ENCODE data around the gene PDPN. TPM values are rescaled to one million over a fixed set of nuclear protein-coding genes. Genes with fewer than 3 reads are reported as not detected.

Gene PDPN
- polyA plus RNA-seq (2012; ENCODE audit: missing spikeins), result not detected

- TF ChIP-seq POLR2AphosphoS5 (IDR thresholded peaks at IDR 0.05; ENCODE audit: low read depth, low read length), result no peak
- TF ChIP-seq TAF1 (IDR thresholded peaks at IDR 0.05; ENCODE audit: borderline replicate concordance, low read depth, low read length), result no peak
- TF ChIP-seq POLR2A (IDR thresholded peaks at IDR 0.05; ENCODE audit: low read depth, low read length), result no peak
- no peak for FAIRE-seq
- DNase-seq (ENCODE audit: insufficient read length), result no peak
Measured at GRCh38 chr1:13583595-13583965, at the start of gene PDPN. PDPN (plus strand) TSS chr1:13583832; CDS start chr1:13584034, 202 bp downstream.

GRCh38 chr1:13535227-13535626 is 48.4 kb upstream of the PDPN start:
- TF ChIP-seq POLR2AphosphoS5 (IDR thresholded peaks at IDR 0.05; ENCODE audit: low read depth, low read length) (no peak), POLR2A (IDR thresholded peaks at IDR 0.05; ENCODE audit: low read depth, low read length) (no peak), TAF1 (IDR thresholded peaks at IDR 0.05; ENCODE audit: borderline replicate concordance, low read depth, low read length) (no peak)
- no peak for FAIRE-seq
- no peak for DNase-seq (ENCODE audit: insufficient read length)

- FAIRE-seq (no peak), DNase-seq (ENCODE audit: insufficient read length) (no peak)
- TF ChIP-seq POLR2AphosphoS5 (IDR thresholded peaks at IDR 0.05; ENCODE audit: low read depth, low read length), result no peak
- no peak for TF ChIP-seq POLR2A (IDR thresholded peaks at IDR 0.05; ENCODE audit: low read depth, low read length)
- TF ChIP-seq TAF1 (IDR thresholded peaks at IDR 0.05; ENCODE audit: borderline replicate concordance, low read depth, low read length), result no peak
Measured at GRCh38 chr1:13536571-13536970, 47.1 kb upstream of the PDPN start.

- no peak for TF ChIP-seq POLR2AphosphoS5 (IDR thresholded peaks at IDR 0.05; ENCODE audit: low read depth, low read length)
- no peak for TF ChIP-seq POLR2A (IDR thresholded peaks at IDR 0.05; ENCODE audit: low read depth, low read length)
- TF ChIP-seq TAF1 (IDR thresholded peaks at IDR 0.05; ENCODE audit: borderline replicate concordance, low read depth, low read length), result no peak
- FAIRE-seq (no peak), DNase-seq (ENCODE audit: insufficient read length) (no peak)
Measured at GRCh38 chr1:13538832-13539231, 44.8 kb upstream of the PDPN start.

GRCh38 chr1:13539683-13540082 is 43.9 kb upstream of the PDPN start:
- no peak for DNase-seq (ENCODE audit: insufficient read length)

GRCh38 chr1:13540866-13541265 is 42.8 kb upstream of the PDPN start:
- no peak for TF ChIP-seq POLR2AphosphoS5 (IDR thresholded peaks at IDR 0.05; ENCODE audit: low read depth, low read length)
- TF ChIP-seq POLR2A (IDR thresholded peaks at IDR 0.05; ENCODE audit: low read depth, low read length), result no peak
- no peak for TF ChIP-seq TAF1 (IDR thresholded peaks at IDR 0.05; ENCODE audit: borderline replicate concordance, low read depth, low read length)
- FAIRE-seq, result no peak
- DNase-seq (ENCODE audit: insufficient read length), result no peak

More at GRCh38 chr1:13539683-13540082, 43.9 kb upstream of the PDPN start:
- no peak for FAIRE-seq
- TF ChIP-seq POLR2AphosphoS5 (IDR thresholded peaks at IDR 0.05; ENCODE audit: low read depth, low read length), result no peak
- TF ChIP-seq POLR2A (IDR thresholded peaks at IDR 0.05; ENCODE audit: low read depth, low read length), result no peak
- no peak for TF ChIP-seq TAF1 (IDR thresholded peaks at IDR 0.05; ENCODE audit: borderline replicate concordance, low read depth, low read length)

GRCh38 chr1:13541435-13542215 is 42.0 kb upstream of the PDPN start:
- TF ChIP-seq POLR2AphosphoS5 (IDR thresholded peaks at IDR 0.05; ENCODE audit: low read depth, low read length) (no peak), POLR2A (IDR thresholded peaks at IDR 0.05; ENCODE audit: low read depth, low read length) (no peak)
- FAIRE-seq, result no peak
- DNase-seq (ENCODE audit: insufficient read length), result no peak

- TF ChIP-seq POLR2AphosphoS5 (IDR thresholded peaks at IDR 0.05; ENCODE audit: low read depth, low read length) (no peak), POLR2A (IDR thresholded peaks at IDR 0.05; ENCODE audit: low read depth, low read length) (no peak), TAF1 (IDR thresholded peaks at IDR 0.05; ENCODE audit: borderline replicate concordance, low read depth, low read length) (no peak)
- DNase-seq (ENCODE audit: insufficient read length), result no peak
- no peak for FAIRE-seq
Measured at GRCh38 chr1:13543451-13544220, 40.0 kb upstream of the PDPN start.

- TF ChIP-seq POLR2A (IDR thresholded peaks at IDR 0.05; ENCODE audit: low read depth, low read length), result no peak
- TF ChIP-seq POLR2AphosphoS5 (IDR thresholded peaks at IDR 0.05; ENCODE audit: low read depth, low read length), result no peak
- DNase-seq (ENCODE audit: insufficient read length) (no peak), FAIRE-seq (no peak)
Measured at GRCh38 chr1:13544221-13544556, 39.4 kb upstream of the PDPN start.

- FAIRE-seq, result no peak
- DNase-seq (ENCODE audit: insufficient read length), result no peak
- TF ChIP-seq POLR2AphosphoS5 (IDR thresholded peaks at IDR 0.05; ENCODE audit: low read depth, low read length), result no peak
- no peak for TF ChIP-seq TAF1 (IDR thresholded peaks at IDR 0.05; ENCODE audit: borderline replicate concordance, low read depth, low read length)
Measured at GRCh38 chr1:13546791-13547190, 36.8 kb upstream of the PDPN start.

- FAIRE-seq, result no peak
- DNase-seq (ENCODE audit: insufficient read length), result no peak
- TF ChIP-seq POLR2AphosphoS5 (IDR thresholded peaks at IDR 0.05; ENCODE audit: low read depth, low read length) (no peak), POLR2A (IDR thresholded peaks at IDR 0.05; ENCODE audit: low read depth, low read length) (no peak), TAF1 (IDR thresholded peaks at IDR 0.05; ENCODE audit: borderline replicate concordance, low read depth, low read length) (no peak)
Measured at GRCh38 chr1:13548281-13548680, 35.4 kb upstream of the PDPN start.

GRCh38 chr1:13549021-13549420 is 34.6 kb upstream of the PDPN start:
- no peak for TF ChIP-seq TAF1 (IDR thresholded peaks at IDR 0.05; ENCODE audit: borderline replicate concordance, low read depth, low read length)
- DNase-seq (ENCODE audit: insufficient read length) (no peak), FAIRE-seq (no peak)

Measured in GM12892 (cell line).